ENCODE results near the gene LOXL4.

DNA sequence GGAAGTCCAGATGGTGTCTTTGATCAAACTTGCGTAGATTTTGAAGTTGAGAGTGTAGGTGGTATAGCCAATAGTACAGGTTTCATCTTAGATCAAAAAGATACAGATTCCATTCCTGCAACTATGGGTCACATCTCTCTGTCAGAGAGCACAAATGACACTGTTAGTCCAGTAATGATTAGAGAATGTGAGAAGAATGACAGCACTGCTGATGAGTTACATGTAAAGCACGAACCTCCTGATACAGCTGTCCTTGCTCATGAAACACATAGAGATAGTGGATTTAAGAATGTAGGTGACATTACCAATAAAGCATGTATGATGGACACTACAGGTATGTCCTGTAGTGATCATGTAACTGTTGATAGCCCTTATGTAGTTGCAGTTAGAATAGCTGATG, 59.1 kb downstream of the LOXL4 start:
- TF ChIP-seq, protein P1, sequence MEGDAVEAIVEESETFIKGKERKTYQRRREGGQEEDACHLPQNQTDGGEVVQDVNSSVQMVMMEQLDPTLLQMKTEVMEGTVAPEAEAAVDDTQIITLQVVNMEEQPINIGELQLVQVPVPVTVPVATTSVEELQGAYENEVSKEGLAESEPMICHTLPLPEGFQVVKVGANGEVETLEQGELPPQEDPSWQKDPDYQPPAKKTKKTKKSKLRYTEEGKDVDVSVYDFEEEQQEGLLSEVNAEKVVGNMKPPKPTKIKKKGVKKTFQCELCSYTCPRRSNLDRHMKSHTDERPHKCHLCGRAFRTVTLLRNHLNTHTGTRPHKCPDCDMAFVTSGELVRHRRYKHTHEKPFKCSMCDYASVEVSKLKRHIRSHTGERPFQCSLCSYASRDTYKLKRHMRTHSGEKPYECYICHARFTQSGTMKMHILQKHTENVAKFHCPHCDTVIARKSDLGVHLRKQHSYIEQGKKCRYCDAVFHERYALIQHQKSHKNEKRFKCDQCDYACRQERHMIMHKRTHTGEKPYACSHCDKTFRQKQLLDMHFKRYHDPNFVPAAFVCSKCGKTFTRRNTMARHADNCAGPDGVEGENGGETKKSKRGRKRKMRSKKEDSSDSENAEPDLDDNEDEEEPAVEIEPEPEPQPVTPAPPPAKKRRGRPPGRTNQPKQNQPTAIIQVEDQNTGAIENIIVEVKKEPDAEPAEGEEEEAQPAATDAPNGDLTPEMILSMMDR (IDR thresholded peaks at IDR 0.05): no peak
- no peak for TF ChIP-seq POLR2A (IDR thresholded peaks at IDR 0.05)

All from uterus (tissue), 2 donors.